ENCODE data around the gene SF3A2.
"Not testable (repeated sequence)": the region's sequence is repeated elsewhere in the genome, so short reads cannot be mapped to it uniquely, and the experiment has no call there.

Gene SF3A2

DNA sequence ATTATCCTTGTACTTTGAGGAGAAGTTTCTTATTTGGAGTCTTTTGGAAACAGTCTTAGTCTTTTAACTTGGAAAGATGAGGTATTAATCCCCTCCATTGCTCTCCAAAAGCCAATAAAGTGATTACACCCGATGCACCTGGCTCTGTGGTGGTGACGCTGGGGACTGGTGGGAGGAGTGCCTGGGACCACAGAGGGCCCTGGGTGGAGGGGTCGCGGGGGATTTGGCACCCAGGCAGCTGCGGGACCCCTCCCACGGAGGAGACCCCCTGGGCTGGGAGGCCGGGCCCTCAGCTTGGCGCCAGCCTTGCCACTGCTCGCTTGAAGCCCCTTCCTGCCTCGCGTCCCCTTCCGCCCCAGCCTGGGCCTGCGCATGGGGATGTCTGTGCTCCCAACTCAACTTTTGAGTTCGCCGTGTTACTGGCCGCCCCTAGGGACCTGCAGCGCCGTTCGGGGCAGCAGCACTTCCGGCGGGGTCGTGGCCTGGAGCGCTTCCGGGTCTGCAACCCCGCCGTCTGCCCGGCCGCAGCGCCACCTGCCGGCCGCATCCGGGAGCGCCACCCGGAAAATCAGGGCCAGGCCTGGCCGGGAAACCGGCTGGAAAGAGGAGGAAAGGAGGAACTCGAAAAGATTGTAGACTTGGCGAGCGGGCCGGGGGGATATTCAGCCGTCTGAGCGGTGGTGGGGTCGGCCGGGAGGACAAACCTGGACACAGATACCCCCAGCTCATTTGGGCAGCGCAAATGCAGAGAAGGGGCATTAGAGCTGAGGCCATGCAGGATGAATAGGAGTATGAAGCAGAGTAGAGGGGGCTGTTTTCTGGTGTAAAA is 36.9 kb downstream of the SF3A2 start:
- DNase-seq (ENCODE audit: low read depth in 4 of 4, low spot score in 1 of 4) = peak; percentile 49 to 64 (median 58)

DNA sequence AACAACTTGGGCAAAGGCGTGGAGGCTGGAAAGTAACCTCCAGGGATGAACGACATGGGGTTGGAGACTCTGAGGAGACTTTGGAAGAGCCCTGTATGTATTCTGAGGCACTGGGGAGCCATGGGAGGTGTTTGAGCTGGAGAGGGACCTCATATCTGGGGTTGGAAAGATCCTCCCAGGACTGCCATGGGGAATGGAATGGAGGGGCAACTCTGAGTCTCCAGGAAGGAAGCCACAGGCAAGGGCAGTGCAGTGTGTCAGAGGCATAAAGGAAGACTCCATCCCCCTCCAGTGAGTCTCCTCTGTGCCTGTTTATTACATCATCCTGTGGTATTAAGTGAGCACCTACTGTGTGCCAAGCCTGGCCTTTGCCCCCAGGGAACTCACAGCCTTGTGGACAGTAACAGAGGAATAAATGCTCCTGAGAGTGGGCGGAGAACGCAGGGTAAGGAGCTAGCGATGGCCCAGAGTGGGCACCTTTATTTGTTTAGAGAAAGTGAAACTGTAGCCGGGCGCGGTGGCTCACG is 37.6 kb downstream of the SF3A2 start:
- no peak for DNase-seq (ENCODE audit: low read depth in 4 of 4, low spot score in 1 of 4)

- no peak for DNase-seq (ENCODE audit: low read depth in 4 of 4, low spot score in 1 of 4)
Measured at GRCh38 chr19:2274931-2275535, 38.4 kb downstream of the SF3A2 start.

GRCh38 chr19:2275588-2276428 is 39.2 kb downstream of the SF3A2 start:
- DNase-seq (ENCODE audit: low read depth in 4 of 4, low spot score in 1 of 4) = no peak

- no peak for DNase-seq (ENCODE audit: low read depth in 4 of 4, low spot score in 1 of 4)
Measured at GRCh38 chr19:2276429-2276986, 39.9 kb downstream of the SF3A2 start.

GRCh38 chr19:2277138-2277537 is 40.5 kb downstream of the SF3A2 start:
- DNase-seq (ENCODE audit: low read depth in 4 of 4, low spot score in 1 of 4) = no peak

DNA sequence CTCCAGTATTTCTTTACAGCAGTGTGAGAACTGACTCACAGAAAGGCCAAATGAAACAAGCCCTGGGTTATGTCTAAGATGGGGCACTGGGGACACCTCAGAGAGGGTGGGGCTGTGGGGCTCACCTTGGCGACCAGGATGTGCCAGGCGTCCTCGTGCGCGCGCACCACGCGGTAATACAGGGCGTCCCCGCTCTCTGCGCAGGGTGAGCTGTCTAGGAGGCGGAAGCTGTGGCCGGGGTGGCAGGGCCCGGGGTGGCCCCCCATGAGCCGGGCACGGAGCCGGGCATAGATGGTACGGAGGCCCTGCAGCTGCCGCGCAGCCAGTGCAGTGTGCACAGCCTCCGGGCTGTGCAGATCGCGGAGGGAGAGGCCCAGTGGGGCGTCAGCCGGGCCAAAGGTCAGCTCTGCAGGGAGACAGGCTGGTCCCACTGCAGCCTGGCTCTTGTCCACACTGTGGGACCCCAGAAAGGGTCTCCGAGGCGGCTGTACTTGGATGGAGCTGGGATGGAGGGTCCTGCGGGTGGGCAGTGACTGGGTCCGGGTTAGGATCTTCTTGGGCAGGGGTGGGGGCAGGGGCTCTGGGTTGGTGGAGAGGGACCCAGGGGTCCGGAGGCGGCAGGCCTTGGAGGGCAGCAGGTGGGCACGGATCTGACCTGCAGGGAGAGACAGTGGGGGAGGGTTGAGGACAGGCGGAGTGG is 42.0 kb downstream of the SF3A2 start:
- DNase-seq (ENCODE audit: low read depth in 4 of 4, low spot score in 1 of 4) = no peak

DNA sequence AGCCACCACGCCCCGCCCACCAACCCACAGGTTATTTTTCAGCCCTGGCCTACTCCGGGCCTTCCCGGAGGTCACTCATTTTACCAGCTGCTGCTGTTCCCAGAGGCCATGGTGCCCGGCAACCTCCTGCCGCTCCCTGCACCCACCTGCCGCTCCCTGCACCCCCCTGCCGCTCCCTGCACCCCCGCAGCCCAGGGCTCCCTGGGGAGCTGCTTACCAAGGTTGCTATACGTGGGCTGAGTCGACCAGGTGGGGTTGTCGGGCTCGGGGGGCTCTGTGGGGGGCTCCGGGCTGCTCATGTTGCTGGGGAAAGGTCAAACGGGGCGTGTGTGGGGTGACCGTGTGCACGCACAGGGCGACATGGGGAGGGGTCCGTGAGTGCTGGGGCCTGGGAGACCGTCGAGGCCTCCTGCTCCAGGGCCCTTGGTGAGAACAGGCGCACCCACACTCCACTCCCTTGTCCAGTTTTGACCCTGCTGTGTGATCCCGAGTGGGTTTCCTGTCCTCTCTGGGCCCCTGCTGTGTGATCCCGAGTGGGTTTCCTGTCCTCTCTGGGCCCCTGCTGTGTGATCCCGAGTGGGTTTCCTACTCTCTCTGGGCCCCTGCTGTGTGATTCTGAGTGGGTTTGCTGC is 44.1 kb downstream of the SF3A2 start:
- DNase-seq (ENCODE audit: low read depth in 4 of 4, low spot score in 1 of 4) = no peak

GRCh38 chr19:2281265-2282061 is 44.8 kb downstream of the SF3A2 start:
- DNase-seq (ENCODE audit: low read depth in 4 of 4, low spot score in 1 of 4) = not testable (repeated sequence)

DNA sequence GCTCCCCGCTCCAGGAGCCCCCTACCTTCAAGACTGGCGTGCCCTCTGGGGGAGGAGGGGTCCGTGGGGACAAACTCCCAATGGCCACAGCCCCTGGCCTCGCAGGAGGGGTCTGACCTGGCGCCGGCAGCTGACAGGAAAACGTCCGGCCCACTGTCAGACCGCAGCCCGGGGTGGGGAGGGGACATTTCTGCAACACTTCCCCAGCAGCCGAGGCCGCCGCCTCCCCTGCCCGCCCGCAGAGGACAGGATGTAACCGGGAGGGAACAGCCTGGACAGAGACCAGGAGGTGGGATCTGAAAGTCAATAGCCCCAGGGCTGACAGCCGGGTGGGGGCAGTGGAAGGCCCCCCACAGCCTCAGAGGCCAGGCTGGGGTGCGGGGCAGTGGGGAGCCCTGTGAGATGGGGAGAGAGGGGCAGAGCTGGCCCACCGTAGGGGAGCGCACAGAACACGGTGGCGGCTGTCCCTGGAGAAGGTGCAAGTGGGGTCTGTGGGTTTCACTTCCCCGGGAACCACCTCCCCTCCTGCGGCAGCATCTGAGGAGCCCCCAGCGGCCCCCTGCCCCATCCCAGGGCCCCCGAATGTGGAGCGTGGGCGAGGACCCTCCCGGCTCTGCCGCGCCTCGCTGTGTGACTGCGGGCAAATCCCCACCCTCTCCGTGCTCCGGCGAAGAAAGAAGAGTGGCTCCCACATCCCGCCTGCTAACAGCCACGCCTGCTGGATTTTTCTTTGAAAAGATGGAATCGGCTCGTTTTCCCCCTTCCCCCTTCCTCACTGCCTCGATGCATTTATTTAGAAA is 45.6 kb downstream of the SF3A2 start, which contains the start of gene PEAK3:
Gene PEAK3 (minus strand): TSS at position 114 of the 800 bp plus-strand sequence. CDS start 1,244 bp downstream, outside the sequence.
- DNase-seq (ENCODE audit: low read depth in 4 of 4, low spot score in 1 of 4) = no peak

DNA sequence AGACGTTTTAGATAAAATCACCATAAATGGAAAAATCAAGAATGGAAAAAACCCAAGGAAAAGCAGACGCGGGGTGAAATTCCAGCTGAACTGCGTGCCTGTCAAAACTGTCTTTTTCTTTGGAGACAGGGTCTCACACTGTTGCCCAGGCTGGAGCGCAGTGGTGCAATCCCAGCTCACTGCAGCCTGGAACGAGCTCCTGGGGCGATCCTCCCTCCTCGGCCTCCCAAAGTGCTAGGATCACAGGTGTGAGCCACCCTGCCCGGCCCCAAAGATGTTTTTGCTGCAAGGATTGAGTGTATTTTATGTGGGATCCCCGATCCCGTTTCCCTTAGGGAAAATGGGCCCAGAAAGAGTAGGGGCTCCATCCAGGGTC is 46.2 kb downstream of the SF3A2 start:
- no peak for DNase-seq (ENCODE audit: low read depth in 4 of 4, low spot score in 1 of 4)

DNA sequence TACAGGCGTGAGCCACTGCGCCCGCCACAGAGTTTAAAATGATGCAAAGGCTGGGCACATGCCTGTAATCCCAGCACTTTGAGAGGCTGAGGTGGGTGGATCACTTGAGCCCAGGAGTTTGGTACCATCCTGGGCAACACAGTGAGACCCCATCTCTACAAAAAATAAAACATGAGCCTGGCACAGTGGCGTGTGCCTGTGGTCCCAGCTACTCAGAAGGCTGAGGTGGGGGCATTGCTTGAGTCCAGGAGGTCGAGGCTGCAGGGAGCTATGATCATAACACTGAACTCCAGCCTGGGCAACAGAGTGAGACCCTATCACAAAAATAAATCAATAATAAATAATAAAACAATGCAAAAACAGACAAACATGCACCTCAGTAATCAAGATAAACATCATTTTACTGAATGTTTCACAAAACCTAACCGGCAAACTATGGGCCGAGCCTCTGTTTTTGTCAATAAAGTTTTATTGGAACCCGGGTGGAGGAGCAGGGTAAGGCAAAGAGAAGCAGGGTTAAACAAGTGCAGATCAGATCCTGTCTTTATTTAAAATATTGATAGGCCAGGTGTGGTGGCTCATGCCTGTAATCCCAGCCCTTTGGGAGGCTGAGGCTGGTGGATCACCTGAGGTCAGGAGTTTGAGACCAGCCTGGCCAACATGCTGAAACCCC is 47.3 kb downstream of the SF3A2 start:
- no peak for DNase-seq (ENCODE audit: low read depth in 4 of 4, low spot score in 1 of 4)

DNA sequence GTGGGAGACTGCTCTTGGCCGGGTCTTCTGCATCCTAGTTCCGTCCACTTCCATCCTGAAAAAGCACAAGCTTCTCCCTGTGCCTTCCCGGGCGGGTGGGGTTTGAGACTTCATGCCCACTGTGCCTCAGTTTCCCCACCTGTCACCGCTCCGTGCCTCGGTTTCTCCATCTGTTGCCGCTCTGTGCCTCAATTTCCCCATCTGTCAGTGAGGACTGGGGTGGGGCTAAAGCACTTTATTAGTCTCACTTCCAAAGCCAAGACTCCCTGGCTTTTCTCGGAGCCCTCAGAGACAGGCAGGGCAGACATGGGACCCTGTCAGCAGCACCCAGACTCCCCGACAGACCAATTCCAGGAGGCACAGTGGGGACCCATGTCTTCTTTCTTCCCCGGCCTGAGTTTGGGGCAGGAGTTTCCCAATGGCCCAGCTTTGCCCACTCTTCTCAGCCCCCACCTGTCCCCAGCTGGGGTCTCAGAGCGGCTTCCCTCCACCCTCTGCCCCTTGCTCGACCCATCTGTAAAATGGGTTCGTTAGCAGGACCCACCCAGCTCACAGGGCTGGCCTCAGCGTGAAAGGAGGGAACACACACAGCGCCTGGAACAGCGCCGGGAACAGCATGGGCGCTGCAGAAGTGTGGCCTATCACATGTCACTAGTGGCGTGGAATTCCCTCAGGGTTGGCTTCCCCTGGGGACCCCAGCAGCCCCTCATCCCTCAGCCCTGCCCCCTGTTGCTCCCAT is 49.9 kb downstream of the SF3A2 start:
- DNase-seq (ENCODE audit: low read depth in 4 of 4, low spot score in 1 of 4) = no peak

- no peak for DNase-seq (ENCODE audit: low read depth in 4 of 4, low spot score in 1 of 4)
Measured at GRCh38 chr19:2287585-2288337, 51.1 kb downstream of the SF3A2 start.

- no peak for DNase-seq (ENCODE audit: low read depth in 4 of 4, low spot score in 1 of 4)
Measured at GRCh38 chr19:2288338-2288817, 51.8 kb downstream of the SF3A2 start.

Measured in stimulated activated CD4-positive, alpha-beta T cell treated with anti-CD3 and anti-CD28 coated beads, Interleukin-1b, Interleukin-23, amount 100 ng/mL, for 24 hours (primary cell).